Measurements from ENCODE around the gene KRT2.

GRCh38 chr12:52614381-52615207, 37.4 kb downstream of the KRT2 start:
- TF ChIP-seq, protein P1, sequence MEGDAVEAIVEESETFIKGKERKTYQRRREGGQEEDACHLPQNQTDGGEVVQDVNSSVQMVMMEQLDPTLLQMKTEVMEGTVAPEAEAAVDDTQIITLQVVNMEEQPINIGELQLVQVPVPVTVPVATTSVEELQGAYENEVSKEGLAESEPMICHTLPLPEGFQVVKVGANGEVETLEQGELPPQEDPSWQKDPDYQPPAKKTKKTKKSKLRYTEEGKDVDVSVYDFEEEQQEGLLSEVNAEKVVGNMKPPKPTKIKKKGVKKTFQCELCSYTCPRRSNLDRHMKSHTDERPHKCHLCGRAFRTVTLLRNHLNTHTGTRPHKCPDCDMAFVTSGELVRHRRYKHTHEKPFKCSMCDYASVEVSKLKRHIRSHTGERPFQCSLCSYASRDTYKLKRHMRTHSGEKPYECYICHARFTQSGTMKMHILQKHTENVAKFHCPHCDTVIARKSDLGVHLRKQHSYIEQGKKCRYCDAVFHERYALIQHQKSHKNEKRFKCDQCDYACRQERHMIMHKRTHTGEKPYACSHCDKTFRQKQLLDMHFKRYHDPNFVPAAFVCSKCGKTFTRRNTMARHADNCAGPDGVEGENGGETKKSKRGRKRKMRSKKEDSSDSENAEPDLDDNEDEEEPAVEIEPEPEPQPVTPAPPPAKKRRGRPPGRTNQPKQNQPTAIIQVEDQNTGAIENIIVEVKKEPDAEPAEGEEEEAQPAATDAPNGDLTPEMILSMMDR (conservative IDR thresholded peaks at IDR 0.05; ENCODE audit: low read depth, low read length): no peak
- no peak for TF ChIP-seq POLR2A (IDR thresholded peaks at IDR 0.05; ENCODE audit: low read depth, low read length)
- TF ChIP-seq, protein P2, sequence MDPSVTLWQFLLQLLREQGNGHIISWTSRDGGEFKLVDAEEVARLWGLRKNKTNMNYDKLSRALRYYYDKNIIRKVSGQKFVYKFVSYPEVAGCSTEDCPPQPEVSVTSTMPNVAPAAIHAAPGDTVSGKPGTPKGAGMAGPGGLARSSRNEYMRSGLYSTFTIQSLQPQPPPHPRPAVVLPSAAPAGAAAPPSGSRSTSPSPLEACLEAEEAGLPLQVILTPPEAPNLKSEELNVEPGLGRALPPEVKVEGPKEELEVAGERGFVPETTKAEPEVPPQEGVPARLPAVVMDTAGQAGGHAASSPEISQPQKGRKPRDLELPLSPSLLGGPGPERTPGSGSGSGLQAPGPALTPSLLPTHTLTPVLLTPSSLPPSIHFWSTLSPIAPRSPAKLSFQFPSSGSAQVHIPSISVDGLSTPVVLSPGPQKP (IDR thresholded peaks at IDR 0.05; ENCODE audit: borderline replicate concordance, low read depth, low read length): no peak

Data from IMR-90 (cell line).